GM23248 (cell line): ENCODE results near the gene RGMA. TPM values are rescaled to one million over a fixed set of nuclear protein-coding genes. Genes with fewer than 3 reads are reported as not detected.

Experiments
- DNase-seq: peaks from one replicate; pipeline ENCODE4 v3.0.0-alpha.2; 2015
- H2AFZ ChIP-seq: fragments of 200-600 bp; sonication (generic); 2 replicates; pipeline ENCODE4 v1.6.1; 2016; ENCODE audit warnings: antibody characterized with exemption
- H3F3A ChIP-seq: fragments of 200-600 bp; sonication (generic); 2 replicates; pipeline ENCODE4 v1.6.1; 2016; ENCODE audit warnings: mild to moderate bottlenecking, antibody characterized with exemption, mixed run types; ENCODE audit not compliant: insufficient read depth
- H3K27ac ChIP-seq: fragments of 200-600 bp; sonication (generic); 2 replicates; pipeline ENCODE4 v1.5.1; 2016; ENCODE audit warnings: mild to moderate bottlenecking
- H3K27me3 ChIP-seq: fragments of 200-600 bp; sonication (generic); replicated peaks from 2 replicates; pipeline ENCODE4 v1.6.1; 2016; ENCODE audit warnings: mild to moderate bottlenecking; ENCODE audit not compliant: insufficient read depth
- H3K36me3 ChIP-seq: fragments of 200-600 bp; sonication (generic); 2 replicates; pipeline ENCODE4 v1.6.1; 2016; ENCODE audit warnings: low read depth, mild to moderate bottlenecking
- H3K4me1 ChIP-seq: fragments of 200-600 bp; sonication (generic); 2 replicates; pipeline ENCODE4 v1.6.1; 2016; ENCODE audit warnings: mild to moderate bottlenecking; ENCODE audit not compliant: insufficient read depth
- H3K4me2 ChIP-seq: fragments of 200-600 bp; sonication (generic); one replicate; pipeline ENCODE4 v1.6.1; 2016; ENCODE audit warnings: mild to moderate bottlenecking; ENCODE audit not compliant: unreplicated experiment
- H3K4me3 ChIP-seq: fragments of 200-600 bp; sonication (generic); 2 replicates; pipeline ENCODE4 v1.5.1; 2016; ENCODE audit warnings: mild to moderate bottlenecking
- H3K79me2 ChIP-seq: fragments of 200-600 bp; sonication (generic); 2 replicates; pipeline ENCODE4 v1.6.1; 2016; ENCODE audit warnings: mild to moderate bottlenecking; ENCODE audit not compliant: insufficient read depth
- H3K9ac ChIP-seq: fragments of 200-600 bp; sonication (generic); 2 replicates; pipeline ENCODE4 v1.6.1; 2016; ENCODE audit warnings: mild to moderate bottlenecking
- H3K9me2 ChIP-seq: fragments of 200-600 bp; sonication (generic); 2 replicates; pipeline ENCODE4 v1.6.1; 2016; ENCODE audit warnings: mixed run types, mild to moderate bottlenecking, moderate library complexity; ENCODE audit not compliant: insufficient read depth
- H3K9me3 ChIP-seq: fragments of 200-600 bp; sonication (generic); one replicate; pipeline ENCODE4 v1.6.1; 2017; ENCODE audit warnings: low read depth
- H4K20me1 ChIP-seq: fragments of 200-600 bp; sonication (generic); 2 replicates; pipeline ENCODE4 v1.6.0; 2016; ENCODE audit not compliant: insufficient read depth
- EZH2 ChIP-seq: fragments of 200-600 bp; sonication (generic); IDR thresholded peaks from 2 replicates; pipeline ENCODE4 v1.6.1; 2018; ENCODE audit warnings: antibody characterized with exemption, mild to moderate bottlenecking; ENCODE audit not compliant: insufficient read depth, poor library complexity, severe bottlenecking
- EZH2phosphoT487 ChIP-seq: fragments of 200-600 bp; sonication (generic); IDR thresholded peaks from 2 replicates; pipeline ENCODE4 v1.6.1; 2018; ENCODE audit warnings: antibody characterized with exemption, moderate library complexity, mild to moderate bottlenecking, low read depth; ENCODE audit not compliant: insufficient read depth
- WGBS, 2 experiments: methylation state at CpG; one replicate each; pipeline ENCODE4 v1.1.6; 2015 to 2017; ENCODE audit warnings: low lambda C conversion rate in 2 of 2, low coverage in 1 of 2; ENCODE audit errors: missing lambda C conversion rate in 2 of 2; 5-methylcytosine and 5-hydroxymethylcytosine counted together
- in situ Hi-C: fragments of 300-500 bp; cut with MboI; formaldehyde crosslinking; loops from 2 replicates; pipeline ENCODE4 v1.15.0; 2020
- polyA plus RNA-seq: library from polyadenylated mRNA; unstranded; fragments of >200 nt; fragmentation: Nextera tagmentation; extraction: Ambion mirVana; gene quantifications from 2 replicates; pipeline ENCODE4 v1.2.1, GENCODE V29; 2016
- total RNA-seq: library from RNA; depleted of rRNA; stranded (reverse); fragments of >200 nt; shearing (Covaris generic); gene quantifications from 2 replicates; pipeline ENCODE4 v1.2.3, GENCODE V29; 2014

The RGMA gene
- total and polyA plus RNA-seq, 2 experiments from 2014 or later = 0.76 to 0.84 TPM

GRCh38 chr15:93091465-93091864 lies 2.5 kb upstream of the RGMA start:
- peaks cover 55% of the 10 kb centered on the region for H3K27me3 ChIP-seq
- H4K20me1 ChIP-seq = no peaks in the 10 kb centered on the region
- no peak for DNase-seq
- no peak for TF ChIP-seq EZH2phosphoT487
- TF ChIP-seq EZH2 = no peak
- no peak overlapping the region for H3K4me3 ChIP-seq
- no peaks in the 10 kb centered on the region for H3K4me1 ChIP-seq
- H3K4me2 ChIP-seq = no peak overlapping the region
- no peaks in the 10 kb centered on the region for H3K9me3 ChIP-seq
- no peaks in the 10 kb centered on the region for H3K9me2 ChIP-seq
- in situ Hi-C loops = no loop called here
- no peaks in the 10 kb centered on the region for H3K36me3 ChIP-seq
- no peak overlapping the region for H3K27ac ChIP-seq
- no peaks in the 10 kb centered on the region for H3F3A ChIP-seq
- H3K79me2 ChIP-seq = no peaks in the 10 kb centered on the region
- no peak overlapping the region for H2AFZ ChIP-seq
- WGBS, 2 experiments = 75 to 78% methylated on average over 11 of the region's 11 CpGs
- no peak overlapping the region for H3K9ac ChIP-seq

GRCh38 chr15:93089727-93090305 lies 805 bp upstream of the RGMA start:
- TF ChIP-seq EZH2phosphoT487 (0 out of 2 replicates have a peak, but pooled peaks have one; percentile 52), EZH2 (peak; percentile 88)
- no peaks in the 10 kb centered on the region for H4K20me1 ChIP-seq
- H3K79me2 ChIP-seq = no peaks in the 10 kb centered on the region
- no peaks in the 10 kb centered on the region for H3K4me1 ChIP-seq
- H3K36me3 ChIP-seq = no peaks in the 10 kb centered on the region
- H3K27me3 ChIP-seq = peaks cover 70% of the 10 kb centered on the region
- H3K4me3 ChIP-seq = no peak overlapping the region
- no peak overlapping the region for H2AFZ ChIP-seq
- H3K9me2 ChIP-seq = no peaks in the 10 kb centered on the region
- DNase-seq = no peak
- no peaks in the 10 kb centered on the region for H3F3A ChIP-seq
- H3K4me2 ChIP-seq = no peak overlapping the region
- no peak overlapping the region for H3K9ac ChIP-seq
- WGBS, 2 experiments = 40 to 42% methylated on average over 28 of the region's 29 CpGs
- H3K27ac ChIP-seq = no peak overlapping the region
- in situ Hi-C loops = no loop called here
- no peaks in the 10 kb centered on the region for H3K9me3 ChIP-seq

- H3K9me3 ChIP-seq = no peaks in the 10 kb centered on the region
- H3K4me3 ChIP-seq = peak overlapping the region; percentile 55
- in situ Hi-C loops = no loop called here
- no peak overlapping the region for H3K27ac ChIP-seq
- H3K9me2 ChIP-seq = no peaks in the 10 kb centered on the region
- no peaks in the 10 kb centered on the region for H4K20me1 ChIP-seq
- TF ChIP-seq EZH2 = peak; percentile 86
- no peak for TF ChIP-seq EZH2phosphoT487
- peak overlapping the region; percentile 78 for H3K4me2 ChIP-seq
- 2 to 4% methylated on average over 67 to 78 of the region's 85 CpGs for WGBS, 2 experiments
- peak overlapping the region; percentile 60 for H2AFZ ChIP-seq
- no peak overlapping the region for H3K9ac ChIP-seq
- no peaks in the 10 kb centered on the region for H3K79me2 ChIP-seq
- no peaks in the 10 kb centered on the region for H3F3A ChIP-seq
- H3K4me1 ChIP-seq = no peaks in the 10 kb centered on the region
- H3K36me3 ChIP-seq = no peaks in the 10 kb centered on the region
- DNase-seq = peak; percentile 35
- H3K27me3 ChIP-seq = peaks cover 81% of the 10 kb centered on the region
Measured at GRCh38 chr15:93088200-93088980, 621 bp downstream of the RGMA start.

DNA sequence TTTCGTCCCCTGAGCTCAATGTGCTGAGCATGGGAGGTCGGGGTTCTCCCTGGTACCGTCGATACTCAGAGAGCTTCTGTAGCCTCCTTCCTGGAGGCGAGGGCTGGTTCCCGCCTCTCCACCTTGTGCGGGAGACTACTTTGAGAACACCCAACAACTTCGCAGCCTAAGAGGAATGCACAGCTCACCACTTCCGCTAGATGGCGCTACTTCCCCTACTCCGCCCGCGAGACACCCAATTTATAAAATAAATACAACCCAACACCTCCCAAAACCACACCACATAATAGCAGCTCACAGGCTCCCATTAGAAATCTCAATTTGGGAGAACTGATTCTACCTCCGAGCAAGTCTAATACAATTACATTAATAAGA lies 1.2 kb downstream of the RGMA start:
- H3K9me2 ChIP-seq = no peaks in the 10 kb centered on the region
- 2% methylated on average over 14 of the region's 14 CpGs for WGBS, 2 experiments
- TF ChIP-seq EZH2 = no peak
- TF ChIP-seq EZH2phosphoT487 = no peak
- H3K4me2 ChIP-seq = peak overlapping the region; percentile 33
- H3K36me3 ChIP-seq = no peaks in the 10 kb centered on the region
- no peak overlapping the region for H3K9ac ChIP-seq
- H4K20me1 ChIP-seq = no peaks in the 10 kb centered on the region
- no peak overlapping the region for H3K27ac ChIP-seq
- no peaks in the 10 kb centered on the region for H3K79me2 ChIP-seq
- H3K27me3 ChIP-seq = peaks cover 86% of the 10 kb centered on the region
- in situ Hi-C loops = no loop called here
- H2AFZ ChIP-seq = 0 out of 2 replicates have a peak overlapping the region, but pooled peaks have one; percentile 60
- H3K9me3 ChIP-seq = no peaks in the 10 kb centered on the region
- peak; percentile 61 for DNase-seq
- peak overlapping the region; percentile 55; the same call in 1 of the 2 replicates for H3K4me3 ChIP-seq
- H3K4me1 ChIP-seq = no peaks in the 10 kb centered on the region
- no peaks in the 10 kb centered on the region for H3F3A ChIP-seq
